GM23338 (cell line): ENCODE measurements around the gene TMSB4X. TPM values are rescaled to one million over a fixed set of nuclear protein-coding genes. Genes with fewer than 3 reads are reported as not detected.

ENCODE experiments used
- ATAC-seq: fragments of 200-7000 bp; cut with Tn5 transposase; 3 replicates; pipeline ENCODE4 v1.9.1; 2020
- DNase-seq: peaks from one replicate; pipeline ENCODE4 v3.0.0-alpha.2; 2015; ENCODE audit warnings: low spot score
- H2AFZ ChIP-seq: fragments of 200-600 bp; sonication (generic); 2 replicates; pipeline ENCODE4 v1.8.0; 2016; ENCODE audit warnings: antibody characterized with exemption, mild to moderate bottlenecking, moderate library complexity
- H3F3A ChIP-seq: fragments of 200-600 bp; sonication (generic); replicated peaks from 2 replicates; pipeline ENCODE4 v1.8.0; 2017; ENCODE audit warnings: antibody characterized with exemption, mixed run types, low read depth
- H3K27ac ChIP-seq: fragments of 200-600 bp; sonication (generic); 2 replicates; pipeline ENCODE4 v1.6.1; 2016; ENCODE audit warnings: low read depth
- H3K27me3 ChIP-seq: fragments of 200-600 bp; sonication (generic); 2 replicates; pipeline ENCODE4 v1.8.0; 2016; ENCODE audit warnings: mild to moderate bottlenecking, mixed run types, moderate library complexity; ENCODE audit not compliant: insufficient read depth
- H3K36me3 ChIP-seq: fragments of 200-600 bp; sonication (generic); 2 replicates; pipeline ENCODE4 v1.8.0; 2016; ENCODE audit warnings: mild to moderate bottlenecking; ENCODE audit not compliant: insufficient read depth
- H3K4me1 ChIP-seq: fragments of 200-600 bp; sonication (generic); 2 replicates; pipeline ENCODE4 v1.8.0; 2016; ENCODE audit warnings: mild to moderate bottlenecking, moderate library complexity; ENCODE audit not compliant: insufficient read depth
- H3K4me2 ChIP-seq: fragments of 200-600 bp; sonication (generic); 2 replicates; pipeline ENCODE4 v1.7.1; 2017; ENCODE audit warnings: mixed run types
- H3K4me3 ChIP-seq: fragments of 200-600 bp; sonication (generic); 2 replicates; pipeline ENCODE4 v1.6.1; 2016; ENCODE audit warnings: mixed run types
- H3K79me2 ChIP-seq: fragments of 200-600 bp; sonication (generic); replicated peaks from 2 replicates; pipeline ENCODE4 v1.8.0; 2017; ENCODE audit warnings: mild to moderate bottlenecking; ENCODE audit not compliant: insufficient read depth
- H3K9me2 ChIP-seq: fragments of 200-600 bp; sonication (generic); 2 replicates; pipeline ENCODE4 v1.8.0; 2017; ENCODE audit not compliant: insufficient read depth
- H4K20me1 ChIP-seq: fragments of 200-600 bp; sonication (generic); replicated peaks from 2 replicates; pipeline ENCODE4 v1.8.0; 2017; ENCODE audit warnings: mild to moderate bottlenecking; ENCODE audit not compliant: insufficient read depth
- H3K27ac Mint-ChIP-seq: 2 replicates; pipeline ENCODE4 v1.8.0; 2020; ENCODE audit warnings: inconsistent platforms, mild to moderate bottlenecking, moderate library complexity, mixed read lengths
- H3K27me3 Mint-ChIP-seq: 3 replicates; pipeline ENCODE4 v1.8.0; 2022; ENCODE audit warnings: low read depth, mild to moderate bottlenecking, moderate library complexity, mixed read lengths, inconsistent platforms; ENCODE audit not compliant: insufficient read depth, poor library complexity
- H3K36me3 Mint-ChIP-seq: 3 replicates; pipeline ENCODE4 v1.8.0; 2021; ENCODE audit warnings: low read depth, mild to moderate bottlenecking, inconsistent platforms, moderate library complexity, mixed read lengths
- H3K4me1 Mint-ChIP-seq: 3 replicates; pipeline ENCODE4 v1.8.0; 2020; ENCODE audit warnings: mild to moderate bottlenecking, inconsistent platforms, mixed read lengths
- H3K4me3 Mint-ChIP-seq: 3 replicates; pipeline ENCODE4 v1.8.0; 2021; ENCODE audit warnings: moderate library complexity, mild to moderate bottlenecking, inconsistent platforms, mixed read lengths
- H3K9me3 Mint-ChIP-seq: 3 replicates; pipeline ENCODE4 v1.8.0; 2020; ENCODE audit warnings: moderate library complexity, mild to moderate bottlenecking, inconsistent platforms, mixed read lengths
- CREB1 ChIP-seq: fragments of 250-450 bp; sonication (Bioruptor Pico); IDR thresholded peaks from 2 replicates; pipeline ENCODE4 v1.5.0; 2020; ENCODE audit warnings: low read depth, mild to moderate bottlenecking, moderate library complexity
- CTCF ChIP-seq, 2 experiments: fragments of 200-600 bp in 1 of 2; sonication (generic) in 1 of 2; conservative IDR thresholded peaks; 2 replicates each; pipeline versions ENCODE4 v1.5.1 to v1.6.1; 2016 to 2017; ENCODE audit warnings: antibody characterized with exemption in 2 of 2, low read depth in 2 of 2, mild to moderate bottlenecking in 2 of 2, moderate library complexity in 1 of 2
- JUNB ChIP-seq: IDR thresholded peaks from one replicate; pipeline ENCODE4 v1.6.1; 2016; ENCODE audit warnings: antibody characterized with exemption; ENCODE audit not compliant: unreplicated experiment
- POLR2AphosphoS5 ChIP-seq: IDR thresholded peaks from 2 replicates; pipeline ENCODE4 v1.6.1; 2016; ENCODE audit warnings: antibody characterized with exemption, low read depth
- REST ChIP-seq: IDR thresholded peaks from one replicate; pipeline ENCODE4 v1.6.1; 2018; ENCODE audit warnings: antibody characterized with exemption; ENCODE audit not compliant: unreplicated experiment
- STAT1 ChIP-seq: IDR thresholded peaks from one replicate; pipeline ENCODE4 v1.6.1; 2016; ENCODE audit warnings: antibody characterized with exemption; ENCODE audit not compliant: unreplicated experiment
- ZNF114 ChIP-seq: fragments of 250-450 bp; sonication (Bioruptor Pico); IDR thresholded peaks from 2 replicates; pipeline ENCODE4 v1.5.0; 2020; ENCODE audit warnings: mild to moderate bottlenecking, moderate library complexity
- ZNF331 ChIP-seq: fragments of 250-450 bp; sonication (Bioruptor Pico); IDR thresholded peaks from 2 replicates; pipeline ENCODE4 v1.5.0; 2020; ENCODE audit warnings: low read depth, mild to moderate bottlenecking, moderate library complexity
- polyA plus RNA-seq: library from polyadenylated mRNA; unstranded; fragments of >200 nt; fragmentation: Nextera tagmentation; extraction: Ambion mirVana; gene quantifications from 2 replicates; pipeline ENCODE4 v1.2.1, GENCODE V29; 2016
- total RNA-seq: library from RNA; depleted of rRNA; stranded (reverse); fragments of >200 nt; shearing (Covaris generic); gene quantifications from 2 replicates; pipeline ENCODE4 v1.2.3, GENCODE V29; 2014
- TF ChIP-seq, protein P1 (sequence below): fragments of 250-450 bp; sonication (Bioruptor Pico); IDR thresholded peaks from 2 replicates; pipeline ENCODE4 v1.5.0; 2020; ENCODE audit warnings: mild to moderate bottlenecking, moderate library complexity
- TF ChIP-seq, protein P2 (sequence below): IDR thresholded peaks from 2 replicates; pipeline ENCODE4 v1.6.1; 2016; ENCODE audit warnings: antibody characterized with exemption

Gene TMSB4X
- total and polyA plus RNA-seq, 2 experiments from 2014 or later, result 999 to 6,191 TPM

DNA sequence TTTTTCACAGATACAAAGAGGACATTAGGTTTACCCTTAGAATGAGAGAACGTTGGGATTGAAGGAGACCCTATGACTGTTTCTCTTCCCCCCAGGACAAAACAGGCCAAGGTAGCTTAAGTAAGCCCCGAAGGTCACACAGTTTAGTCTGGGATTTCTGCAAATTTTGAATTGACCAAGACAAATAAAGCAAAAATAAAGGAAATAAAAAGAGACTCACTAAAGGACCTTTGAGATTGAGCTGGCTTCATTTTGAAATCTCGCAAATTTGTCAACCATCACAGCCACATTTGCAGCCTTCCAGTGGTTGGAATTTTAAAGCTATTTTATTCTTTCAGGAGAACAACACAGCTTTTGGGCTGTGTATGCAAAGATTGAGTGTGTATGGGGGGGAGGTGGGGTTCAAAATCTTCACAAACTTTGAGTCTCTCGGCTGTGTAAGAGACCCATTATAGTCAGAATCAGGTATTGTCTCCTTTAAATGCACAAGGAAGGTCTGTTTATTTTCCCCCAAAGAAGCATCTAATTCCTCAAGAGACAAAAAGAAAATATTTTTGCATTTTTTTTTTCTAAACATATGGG is 4.2 kb downstream of the TMSB4X start (continued):
- TF ChIP-seq, protein P1, sequence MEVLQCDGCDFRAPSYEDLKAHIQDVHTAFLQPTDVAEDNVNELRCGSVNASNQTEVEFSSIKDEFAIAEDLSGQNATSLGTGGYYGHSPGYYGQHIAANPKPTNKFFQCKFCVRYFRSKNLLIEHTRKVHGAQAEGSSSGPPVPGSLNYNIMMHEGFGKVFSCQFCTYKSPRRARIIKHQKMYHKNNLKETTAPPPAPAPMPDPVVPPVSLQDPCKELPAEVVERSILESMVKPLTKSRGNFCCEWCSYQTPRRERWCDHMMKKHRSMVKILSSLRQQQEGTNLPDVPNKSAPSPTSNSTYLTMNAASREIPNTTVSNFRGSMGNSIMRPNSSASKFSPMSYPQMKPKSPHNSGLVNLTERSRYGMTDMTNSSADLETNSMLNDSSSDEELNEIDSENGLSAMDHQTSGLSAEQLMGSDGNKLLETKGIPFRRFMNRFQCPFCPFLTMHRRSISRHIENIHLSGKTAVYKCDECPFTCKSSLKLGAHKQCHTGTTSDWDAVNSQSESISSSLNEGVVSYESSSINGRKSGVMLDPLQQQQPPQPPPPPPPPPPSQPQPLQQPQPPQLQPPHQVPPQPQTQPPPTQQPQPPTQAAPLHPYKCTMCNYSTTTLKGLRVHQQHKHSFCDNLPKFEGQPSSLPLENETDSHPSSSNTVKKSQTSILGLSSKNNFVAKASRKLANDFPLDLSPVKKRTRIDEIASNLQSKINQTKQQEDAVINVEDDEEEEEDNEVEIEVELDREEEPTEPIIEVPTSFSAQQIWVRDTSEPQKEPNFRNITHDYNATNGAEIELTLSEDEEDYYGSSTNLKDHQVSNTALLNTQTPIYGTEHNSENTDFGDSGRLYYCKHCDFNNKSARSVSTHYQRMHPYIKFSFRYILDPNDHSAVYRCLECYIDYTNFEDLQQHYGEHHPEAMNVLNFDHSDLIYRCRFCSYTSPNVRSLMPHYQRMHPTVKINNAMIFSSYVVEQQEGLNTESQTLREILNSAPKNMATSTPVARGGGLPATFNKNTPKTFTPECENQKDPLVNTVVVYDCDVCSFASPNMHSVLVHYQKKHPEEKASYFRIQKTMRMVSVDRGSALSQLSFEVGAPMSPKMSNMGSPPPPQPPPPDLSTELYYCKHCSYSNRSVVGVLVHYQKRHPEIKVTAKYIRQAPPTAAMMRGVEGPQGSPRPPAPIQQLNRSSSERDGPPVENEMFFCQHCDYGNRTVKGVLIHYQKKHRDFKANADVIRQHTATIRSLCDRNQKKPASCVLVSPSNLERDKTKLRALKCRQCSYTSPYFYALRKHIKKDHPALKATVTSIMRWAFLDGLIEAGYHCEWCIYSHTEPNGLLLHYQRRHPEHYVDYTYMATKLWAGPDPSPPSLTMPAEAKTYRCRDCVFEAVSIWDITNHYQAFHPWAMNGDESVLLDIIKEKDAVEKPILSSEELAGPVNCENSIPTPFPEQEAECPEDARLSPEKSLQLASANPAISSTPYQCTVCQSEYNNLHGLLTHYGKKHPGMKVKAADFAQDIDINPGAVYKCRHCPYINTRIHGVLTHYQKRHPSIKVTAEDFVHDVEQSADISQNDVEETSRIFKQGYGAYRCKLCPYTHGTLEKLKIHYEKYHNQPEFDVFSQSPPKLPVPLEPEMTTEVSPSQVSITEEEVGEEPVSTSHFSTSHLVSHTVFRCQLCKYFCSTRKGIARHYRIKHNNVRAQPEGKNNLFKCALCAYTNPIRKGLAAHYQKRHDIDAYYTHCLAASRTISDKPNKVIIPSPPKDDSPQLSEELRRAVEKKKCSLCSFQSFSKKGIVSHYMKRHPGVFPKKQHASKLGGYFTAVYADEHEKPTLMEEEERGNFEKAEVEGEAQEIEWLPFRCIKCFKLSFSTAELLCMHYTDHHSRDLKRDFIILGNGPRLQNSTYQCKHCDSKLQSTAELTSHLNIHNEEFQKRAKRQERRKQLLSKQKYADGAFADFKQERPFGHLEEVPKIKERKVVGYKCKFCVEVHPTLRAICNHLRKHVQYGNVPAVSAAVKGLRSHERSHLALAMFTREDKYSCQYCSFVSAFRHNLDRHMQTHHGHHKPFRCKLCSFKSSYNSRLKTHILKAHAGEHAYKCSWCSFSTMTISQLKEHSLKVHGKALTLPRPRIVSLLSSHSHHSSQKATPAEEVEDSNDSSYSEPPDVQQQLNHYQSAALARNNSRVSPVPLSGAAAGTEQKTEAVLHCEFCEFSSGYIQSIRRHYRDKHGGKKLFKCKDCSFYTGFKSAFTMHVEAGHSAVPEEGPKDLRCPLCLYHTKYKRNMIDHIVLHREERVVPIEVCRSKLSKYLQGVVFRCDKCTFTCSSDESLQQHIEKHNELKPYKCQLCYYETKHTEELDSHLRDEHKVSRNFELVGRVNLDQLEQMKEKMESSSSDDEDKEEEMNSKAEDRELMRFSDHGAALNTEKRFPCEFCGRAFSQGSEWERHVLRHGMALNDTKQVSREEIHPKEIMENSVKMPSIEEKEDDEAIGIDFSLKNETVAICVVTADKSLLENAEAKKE (CRISPR knock-in tag), result no peak
- TF ChIP-seq POLR2AphosphoS5, result no peak

- H3K9me3 Mint-ChIP-seq, result no peaks in the 10 kb centered on the region; the same call in 2 of the 3 replicates
- H3K4me3 Mint-ChIP-seq, result no peak overlapping the region
- Histone ChIP-seq H2AFZ (no peak overlapping the region), H3K4me2 (no peak overlapping the region), H3F3A (no peaks in the 10 kb centered on the region), H3K4me1 (peaks cover 4% of the 10 kb centered on the region; the same call in 1 of the 2 replicates), H3K4me3 (no peak overlapping the region), H3K79me2 (peaks cover 22% of the 10 kb centered on the region), H4K20me1 (no peaks in the 10 kb centered on the region), H3K27ac (0 out of 2 replicates have a peak overlapping the region, but pooled peaks have one; percentile 29), H3K36me3 (no peaks in the 10 kb centered on the region), H3K27me3 (no peaks in the 10 kb centered on the region), H3K9me2 (no peaks in the 10 kb centered on the region)
- H3K36me3 Mint-ChIP-seq, result peaks cover 34% of the 10 kb centered on the region
- H3K27me3 Mint-ChIP-seq, result peaks cover 11% of the 10 kb centered on the region
- peaks cover 23% of the 10 kb centered on the region for H3K4me1 Mint-ChIP-seq
- H3K27ac Mint-ChIP-seq, result no peak overlapping the region
- no peak for DNase-seq
- ATAC-seq, result no peak
- TF ChIP-seq CTCF (conservative IDR thresholded peaks at IDR 0.05; ENCODE audit: low read depth in 2 of 2), result no peak
- no peak for TF ChIP-seq STAT1
- no peak for TF ChIP-seq CREB1
- no peak for TF ChIP-seq ZNF331
- TF ChIP-seq JUNB, result no peak
- TF ChIP-seq ZNF114 (CRISPR knock-in tag), result no peak
- TF ChIP-seq REST, result no peak
- TF ChIP-seq, protein P2, sequence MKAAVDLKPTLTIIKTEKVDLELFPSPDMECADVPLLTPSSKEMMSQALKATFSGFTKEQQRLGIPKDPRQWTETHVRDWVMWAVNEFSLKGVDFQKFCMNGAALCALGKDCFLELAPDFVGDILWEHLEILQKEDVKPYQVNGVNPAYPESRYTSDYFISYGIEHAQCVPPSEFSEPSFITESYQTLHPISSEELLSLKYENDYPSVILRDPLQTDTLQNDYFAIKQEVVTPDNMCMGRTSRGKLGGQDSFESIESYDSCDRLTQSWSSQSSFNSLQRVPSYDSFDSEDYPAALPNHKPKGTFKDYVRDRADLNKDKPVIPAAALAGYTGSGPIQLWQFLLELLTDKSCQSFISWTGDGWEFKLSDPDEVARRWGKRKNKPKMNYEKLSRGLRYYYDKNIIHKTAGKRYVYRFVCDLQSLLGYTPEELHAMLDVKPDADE, result no peak
Observed at GRCh38 chrX:12979616-12980015, 4.7 kb downstream of the TMSB4X start.
